ENCODE results near the gene FAM193A.

DNA sequence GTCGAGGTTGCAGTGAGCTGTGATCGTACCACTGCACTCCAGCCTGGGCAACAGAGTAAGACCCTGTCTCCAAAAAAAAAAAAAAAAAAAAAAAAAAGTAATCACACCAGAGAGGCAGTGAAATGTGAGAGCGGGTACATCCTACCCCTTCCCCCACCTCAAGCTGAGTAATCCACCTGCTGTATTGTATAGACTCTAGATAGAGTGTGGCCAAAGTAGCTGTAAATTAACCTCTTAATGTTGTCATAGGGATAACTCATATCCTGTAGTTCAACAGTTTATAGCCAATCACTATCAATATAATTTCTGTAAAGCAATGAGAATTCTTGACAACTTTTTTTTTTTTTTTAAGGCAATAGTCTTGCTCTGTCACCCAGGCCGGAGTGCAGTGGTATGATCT, 188.9 kb downstream of the FAM193A start:
- TF ChIP-seq, protein P1, sequence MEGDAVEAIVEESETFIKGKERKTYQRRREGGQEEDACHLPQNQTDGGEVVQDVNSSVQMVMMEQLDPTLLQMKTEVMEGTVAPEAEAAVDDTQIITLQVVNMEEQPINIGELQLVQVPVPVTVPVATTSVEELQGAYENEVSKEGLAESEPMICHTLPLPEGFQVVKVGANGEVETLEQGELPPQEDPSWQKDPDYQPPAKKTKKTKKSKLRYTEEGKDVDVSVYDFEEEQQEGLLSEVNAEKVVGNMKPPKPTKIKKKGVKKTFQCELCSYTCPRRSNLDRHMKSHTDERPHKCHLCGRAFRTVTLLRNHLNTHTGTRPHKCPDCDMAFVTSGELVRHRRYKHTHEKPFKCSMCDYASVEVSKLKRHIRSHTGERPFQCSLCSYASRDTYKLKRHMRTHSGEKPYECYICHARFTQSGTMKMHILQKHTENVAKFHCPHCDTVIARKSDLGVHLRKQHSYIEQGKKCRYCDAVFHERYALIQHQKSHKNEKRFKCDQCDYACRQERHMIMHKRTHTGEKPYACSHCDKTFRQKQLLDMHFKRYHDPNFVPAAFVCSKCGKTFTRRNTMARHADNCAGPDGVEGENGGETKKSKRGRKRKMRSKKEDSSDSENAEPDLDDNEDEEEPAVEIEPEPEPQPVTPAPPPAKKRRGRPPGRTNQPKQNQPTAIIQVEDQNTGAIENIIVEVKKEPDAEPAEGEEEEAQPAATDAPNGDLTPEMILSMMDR (IDR thresholded peaks at IDR 0.05): no peak
- TF ChIP-seq POLR2A (IDR thresholded peaks at IDR 0.05): no peak
